OCI-LY7 (cell line): ENCODE results near the gene PXDN. TPM values are rescaled to one million over a fixed set of nuclear protein-coding genes. Genes with fewer than 3 reads are reported as not detected.

ENCODE experiments used
- BruUV-seq: library from RNA; stranded (reverse); fragments of 400-500 nt; replicated peaks from 2 replicates; lab custom pipeline; 2021; lab: Mats Ljungman, UMichigan
- CTCF ChIA-PET: fragments of 300-600 bp; sonication (Branson Sonifier 250); formaldehyde crosslinking; loops from one replicate; lab custom pipeline; 2022; ENCODE audit warnings: antibody characterized with exemption; ENCODE audit not compliant: unreplicated experiment; lab: Charles Lee
- POLR2A ChIA-PET: fragments of 300-600 bp; sonication (Branson Sonifier 250); formaldehyde crosslinking; loops from one replicate; lab custom pipeline; 2022; ENCODE audit warnings: antibody characterized with exemption; lab: Charles Lee
- DNase-seq: peaks from one replicate; pipeline ENCODE4 v3.0.0-alpha.2; 2015; ENCODE audit warnings: low spot score
- H2AFZ ChIP-seq: fragments of 200-600 bp; sonication (generic), shearing (Covaris generic); 2 replicates; pipeline ENCODE4 v1.6.1; 2014; ENCODE audit warnings: mild to moderate bottlenecking, antibody characterized with exemption, low read length, moderate library complexity
- H3K27ac ChIP-seq: fragments of 200-600 bp; sonication (generic); 2 replicates; pipeline ENCODE4 v1.5.1; 2014; ENCODE audit warnings: mixed run types, low read depth, mild to moderate bottlenecking, moderate library complexity, low read length, inconsistent platforms; ENCODE audit not compliant: poor library complexity, severe bottlenecking
- H3K36me3 ChIP-seq: fragments of 200-600 bp; sonication (generic); 2 replicates; pipeline ENCODE4 v1.6.1; 2014; ENCODE audit warnings: mild to moderate bottlenecking, antibody characterized with exemption, low read length, moderate library complexity, mixed read lengths; ENCODE audit not compliant: insufficient read depth
- H3K4me1 ChIP-seq: fragments of 200-600 bp; sonication (generic); 2 replicates; pipeline ENCODE4 v1.5.1; 2014; ENCODE audit warnings: mild to moderate bottlenecking, low read length; ENCODE audit not compliant: insufficient read depth, poor library complexity, severe bottlenecking
- H3K4me2 ChIP-seq: fragments of 200-600 bp; sonication (generic); 2 replicates; pipeline ENCODE4 v1.6.1; 2014; ENCODE audit warnings: mild to moderate bottlenecking, low read length
- H3K4me3 ChIP-seq: fragments of 200-600 bp; sonication (generic); 2 replicates; pipeline ENCODE4 v1.5.1; 2014; ENCODE audit warnings: mild to moderate bottlenecking, low read depth, low read length; ENCODE audit not compliant: poor library complexity, severe bottlenecking
- H3K79me2 ChIP-seq: fragments of 200-600 bp; sonication (generic); 2 replicates; pipeline ENCODE4 v1.6.1; 2016; ENCODE audit warnings: low read depth, mild to moderate bottlenecking, low read length, moderate library complexity, mixed read lengths; ENCODE audit not compliant: insufficient read depth
- H3K9me2 ChIP-seq: fragments of 200-600 bp; sonication (generic); 2 replicates; pipeline ENCODE4 v1.6.1; 2016; ENCODE audit warnings: mild to moderate bottlenecking, low read length, mixed read lengths; ENCODE audit not compliant: insufficient read depth
- H3K9me3 ChIP-seq: fragments of 200-600 bp; sonication (generic); 2 replicates; pipeline ENCODE4 v1.6.1; 2014; ENCODE audit warnings: mild to moderate bottlenecking, mixed run types, low read length, mixed read lengths
- H4K20me1 ChIP-seq: fragments of 200-600 bp; sonication (generic); 2 replicates; pipeline ENCODE4 v1.6.1; 2014; ENCODE audit warnings: mild to moderate bottlenecking, antibody characterized with exemption, low read length, moderate library complexity, mixed read lengths; ENCODE audit not compliant: insufficient read depth
- EZH2phosphoT487 ChIP-seq: fragments of 200-600 bp; sonication (generic); IDR thresholded peaks from 2 replicates; pipeline ENCODE4 v1.6.1; 2018; ENCODE audit warnings: low read depth, borderline replicate concordance, mild to moderate bottlenecking, mixed run types, antibody characterized with exemption, low read length, moderate library complexity, mixed read lengths
- intact Hi-C: fragments of 100-400 bp; cut with micrococcal nuclease; formaldehyde crosslinking; loops from one replicate; pipeline ENCODE4 v1.10.0; 2022; ENCODE audit not compliant: unreplicated experiment
- total RNA-seq, 2 experiments: library from RNA; depleted of rRNA in 1 of 2; stranded (reverse); fragments of >200 nt in 1 of 2; shearing (Covaris generic) in 1 of 2; gene quantifications; 2 replicates each; pipeline ENCODE4 v1.2.3, GENCODE V29; 2014 to 2022
- TF ChIP-seq, protein P1 (sequence below): fragments of 200-600 bp; sonication (generic); conservative IDR thresholded peaks from 2 replicates; pipeline ENCODE4 v1.5.1; 2014; ENCODE audit warnings: mild to moderate bottlenecking, antibody characterized with exemption, low read length, moderate library complexity, mixed read lengths

The PXDN gene
- total RNA-seq, 2 experiments from 2014 or later: not detected

DNA sequence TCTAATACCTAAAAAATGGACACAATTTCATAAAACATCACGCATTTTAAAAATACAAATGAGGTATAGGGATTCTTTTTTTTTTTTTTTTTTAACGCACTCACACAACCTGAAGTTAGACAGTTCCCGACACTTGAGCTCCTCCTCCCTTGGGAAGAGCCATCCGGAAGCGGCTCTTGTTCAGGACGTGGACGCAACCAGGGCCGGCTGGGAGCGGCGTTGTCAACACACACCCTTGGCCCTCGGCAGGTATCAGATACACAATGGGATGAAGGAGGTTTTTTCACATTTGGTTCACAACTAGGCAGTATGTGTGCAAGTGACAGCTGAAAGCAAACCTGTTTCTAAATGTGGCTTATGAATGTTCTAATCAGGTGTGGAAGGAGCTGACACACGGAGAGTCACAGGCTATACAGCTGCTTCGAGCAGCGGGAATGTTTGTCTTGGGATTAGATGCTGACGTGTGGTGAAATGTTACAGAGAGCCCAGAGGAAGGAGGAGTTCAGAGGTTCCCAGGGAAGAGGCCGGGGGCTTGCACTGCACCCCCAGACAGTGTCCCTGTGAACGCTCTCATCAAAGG lies 111.1 kb downstream of the PXDN start:
- no TSS peak for BruUV-seq
- ChIA-PET CTCF (no interaction called here), POLR2A (no interaction called here)

DNA sequence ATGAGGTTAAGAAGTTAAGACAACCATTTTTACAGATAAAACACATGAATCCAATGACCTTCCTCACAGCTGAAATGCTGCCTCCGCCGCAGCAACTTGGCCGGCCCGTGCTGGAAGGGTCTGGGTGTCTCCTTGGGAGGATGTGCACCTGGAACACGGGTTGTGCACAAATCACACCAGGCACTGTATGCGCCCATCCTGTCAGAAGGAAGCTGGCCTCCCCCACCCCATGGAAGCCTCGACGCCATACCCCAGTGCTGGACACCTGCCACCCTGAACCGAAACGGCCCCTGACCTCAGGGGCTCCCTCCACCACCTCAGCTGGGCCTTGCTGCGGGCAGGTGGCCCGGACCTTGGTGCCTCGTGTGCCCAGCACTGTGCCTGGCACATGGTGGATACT lies 111.8 kb downstream of the PXDN start:
- no peaks in the 10 kb centered on the region for H3K9me3 ChIP-seq
- DNase-seq: no peak
- H3K79me2 ChIP-seq: no peaks in the 10 kb centered on the region
- H4K20me1 ChIP-seq: no peaks in the 10 kb centered on the region
- no peaks in the 10 kb centered on the region for H3K4me1 ChIP-seq
- POLR2A ChIA-PET: no interaction called here
- intact Hi-C loops: no loop called here
- BruUV-seq: no TSS peak
- H3K4me3 ChIP-seq: no peak overlapping the region
- no peaks in the 10 kb centered on the region for H3K36me3 ChIP-seq
- no peak for TF ChIP-seq EZH2phosphoT487
- TF ChIP-seq, protein P1, sequence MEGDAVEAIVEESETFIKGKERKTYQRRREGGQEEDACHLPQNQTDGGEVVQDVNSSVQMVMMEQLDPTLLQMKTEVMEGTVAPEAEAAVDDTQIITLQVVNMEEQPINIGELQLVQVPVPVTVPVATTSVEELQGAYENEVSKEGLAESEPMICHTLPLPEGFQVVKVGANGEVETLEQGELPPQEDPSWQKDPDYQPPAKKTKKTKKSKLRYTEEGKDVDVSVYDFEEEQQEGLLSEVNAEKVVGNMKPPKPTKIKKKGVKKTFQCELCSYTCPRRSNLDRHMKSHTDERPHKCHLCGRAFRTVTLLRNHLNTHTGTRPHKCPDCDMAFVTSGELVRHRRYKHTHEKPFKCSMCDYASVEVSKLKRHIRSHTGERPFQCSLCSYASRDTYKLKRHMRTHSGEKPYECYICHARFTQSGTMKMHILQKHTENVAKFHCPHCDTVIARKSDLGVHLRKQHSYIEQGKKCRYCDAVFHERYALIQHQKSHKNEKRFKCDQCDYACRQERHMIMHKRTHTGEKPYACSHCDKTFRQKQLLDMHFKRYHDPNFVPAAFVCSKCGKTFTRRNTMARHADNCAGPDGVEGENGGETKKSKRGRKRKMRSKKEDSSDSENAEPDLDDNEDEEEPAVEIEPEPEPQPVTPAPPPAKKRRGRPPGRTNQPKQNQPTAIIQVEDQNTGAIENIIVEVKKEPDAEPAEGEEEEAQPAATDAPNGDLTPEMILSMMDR: no peak
- H3K9me2 ChIP-seq: no peaks in the 10 kb centered on the region
- CTCF ChIA-PET: interaction anchor here (1.5 kb wide), 1 partner anchor 42 kb away, joined by 3 read pairs; no protein-coding TSS in a partner anchor
- H3K27ac ChIP-seq: no peak overlapping the region
- H3K4me2 ChIP-seq: no peak overlapping the region
- no peak overlapping the region for H2AFZ ChIP-seq

More for the DNA sequence above, 111.1 kb downstream of the PXDN start:
- no peak overlapping the region for H3K4me2 ChIP-seq
- no peaks in the 10 kb centered on the region for H3K79me2 ChIP-seq
- H3K4me3 ChIP-seq: no peak overlapping the region
- H4K20me1 ChIP-seq: no peaks in the 10 kb centered on the region
- H3K36me3 ChIP-seq: no peaks in the 10 kb centered on the region
- no peaks in the 10 kb centered on the region for H3K9me2 ChIP-seq
- no peaks in the 10 kb centered on the region for H3K4me1 ChIP-seq
- intact Hi-C loops: no loop called here
- no peak overlapping the region for H2AFZ ChIP-seq
- TF ChIP-seq, protein P1: no peak
- TF ChIP-seq EZH2phosphoT487: no peak
- no peaks in the 10 kb centered on the region for H3K9me3 ChIP-seq
- H3K27ac ChIP-seq: no peak overlapping the region
- no peak for DNase-seq

DNA sequence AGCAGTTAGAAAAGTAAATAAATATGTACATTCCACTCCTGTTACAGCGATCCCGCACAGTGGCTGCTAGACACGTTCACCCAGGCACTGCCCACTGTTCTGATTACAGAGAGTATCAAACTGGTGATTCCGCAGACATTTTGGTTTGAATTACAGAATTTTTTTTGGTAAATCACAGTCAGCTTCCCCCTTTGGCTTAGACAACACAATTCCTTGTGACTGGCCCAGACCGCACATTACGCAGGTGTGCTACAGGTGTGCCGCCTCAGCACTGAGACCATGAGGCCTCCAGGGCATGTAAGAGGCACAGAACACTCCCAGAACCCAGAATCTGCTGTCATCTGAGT lies 112.3 kb downstream of the PXDN start:
- CTCF ChIA-PET: interaction anchor here (1.5 kb wide), 1 partner anchor 41 kb away, joined by 3 read pairs; no protein-coding TSS in a partner anchor
- no peaks in the 10 kb centered on the region for H3K79me2 ChIP-seq
- DNase-seq: no peak
- no peaks in the 10 kb centered on the region for H3K4me1 ChIP-seq
- POLR2A ChIA-PET: no interaction called here
- H3K9me3 ChIP-seq: no peaks in the 10 kb centered on the region
- no peaks in the 10 kb centered on the region for H3K9me2 ChIP-seq
- H2AFZ ChIP-seq: no peak overlapping the region
- H3K4me2 ChIP-seq: no peak overlapping the region
- no peaks in the 10 kb centered on the region for H3K36me3 ChIP-seq
- TF ChIP-seq, protein P1: no peak
- no peak for TF ChIP-seq EZH2phosphoT487
- no peak overlapping the region for H3K27ac ChIP-seq
- H3K4me3 ChIP-seq: no peak overlapping the region
- intact Hi-C loops: no loop called here
- no peaks in the 10 kb centered on the region for H4K20me1 ChIP-seq
- BruUV-seq: no TSS peak
